ENCODE data around the gene RASSF8. TPM values are rescaled to one million over a fixed set of nuclear protein-coding genes. Genes with fewer than 3 reads are reported as not detected.

RASSF8 gene, protein sequence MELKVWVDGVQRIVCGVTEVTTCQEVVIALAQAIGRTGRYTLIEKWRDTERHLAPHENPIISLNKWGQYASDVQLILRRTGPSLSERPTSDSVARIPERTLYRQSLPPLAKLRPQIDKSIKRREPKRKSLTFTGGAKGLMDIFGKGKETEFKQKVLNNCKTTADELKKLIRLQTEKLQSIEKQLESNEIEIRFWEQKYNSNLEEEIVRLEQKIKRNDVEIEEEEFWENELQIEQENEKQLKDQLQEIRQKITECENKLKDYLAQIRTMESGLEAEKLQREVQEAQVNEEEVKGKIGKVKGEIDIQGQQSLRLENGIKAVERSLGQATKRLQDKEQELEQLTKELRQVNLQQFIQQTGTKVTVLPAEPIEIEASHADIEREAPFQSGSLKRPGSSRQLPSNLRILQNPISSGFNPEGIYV
- total RNA-seq (10 to 100 TPM; 62.1 to 94.6 (median 79.5) TPM), polyA plus RNA-seq (13.0 TPM)
- long read RNA-seq, donor 1, full-length matches to known transcripts: 4 of 67 reads
- long read RNA-seq, donor 1, partial matches to known transcripts: 21 of 67 reads
- long read RNA-seq, donor 1, other reads (novel, unspliced or antisense): 42 of 67 reads
- long read RNA-seq, donor 2, full-length matches to known transcripts: 3 of 19 reads
- long read RNA-seq, donor 2, partial matches to known transcripts: 3 of 19 reads
- long read RNA-seq, donor 2, other reads (novel, unspliced or antisense): 13 of 19 reads
- long read RNA-seq, donor 3, full-length matches to known transcripts: 1 of 20 reads
- long read RNA-seq, donor 3, partial matches to known transcripts: 15 of 20 reads
- long read RNA-seq, donor 3, other reads (novel, unspliced or antisense): 4 of 20 reads
- long read RNA-seq, donor 4, full-length matches to known transcripts: 3 of 34 reads
- long read RNA-seq, donor 4, partial matches to known transcripts: 7 of 34 reads
- long read RNA-seq, donor 4, other reads (novel, unspliced or antisense): 24 of 34 reads

DNA sequence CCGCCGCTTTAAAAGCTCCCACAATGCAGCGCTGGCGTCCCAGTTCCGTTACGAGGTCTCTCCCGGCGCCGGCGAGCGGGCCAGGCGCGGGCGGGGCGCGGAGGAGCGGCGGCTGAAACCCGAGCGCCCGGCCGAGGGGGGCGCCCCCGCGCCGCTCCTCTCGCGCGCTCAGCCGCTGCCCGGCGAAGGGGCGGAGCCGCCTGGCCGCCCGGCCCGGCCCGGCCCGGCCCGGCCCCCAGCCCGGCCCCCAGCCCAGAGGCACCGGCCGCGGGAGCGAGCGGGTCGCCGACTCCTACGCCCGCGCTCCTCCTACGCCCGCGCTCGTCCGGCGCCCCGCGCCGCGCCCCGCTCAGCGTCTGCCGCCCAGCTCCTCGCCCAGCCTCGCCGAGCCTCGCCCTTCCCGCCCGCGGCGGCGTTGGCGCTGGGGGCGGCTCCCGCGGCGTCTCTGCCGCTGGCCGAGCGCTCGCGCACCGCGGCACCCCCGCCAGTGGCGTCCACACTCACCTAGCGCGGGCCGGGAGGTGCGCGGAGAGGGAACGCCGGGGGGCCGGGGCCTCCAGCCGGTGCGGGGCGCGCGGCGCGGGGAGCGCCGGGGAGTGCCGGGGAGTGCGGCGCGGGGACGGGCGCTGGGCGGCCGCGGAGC, at the start of gene RASSF8:
Gene RASSF8, plus strand, starts transcription at position 255 of the 643 bp plus-strand sequence. CDS start 96,662 bp downstream, outside the sequence.
- Histone ChIP-seq H3K27me3 (ENCODE audit: control insufficient read depth, insufficient read depth) (no peaks in the 10 kb centered on the region), H3K4me1 (ENCODE audit: control insufficient read depth, insufficient read depth, low read length) (peaks cover 4% of the 10 kb centered on the region), H3K9me3 (ENCODE audit: control insufficient read depth, low read length) (no peaks in the 10 kb centered on the region), H3K27ac (ENCODE audit: low read length) (peak within 1 kb of the TSS; percentile 96), H3K4me3 (ENCODE audit: low read length) (peak within 1 kb of the TSS; percentile 93)
- DNase-seq (peak; percentile 82 to 94 (median 93)), ATAC-seq (peak; percentile 87 to 94)
- intact Hi-C loops (cut with DNase I): loop anchor here in 2 of 4 donors (5.0 to 10.0 kb wide), 2 partner anchors 64 to 374 kb away; no protein-coding TSS in a partner anchor
- under 1% methylated on average over 104 of the region's 113 CpGs for WGBS

GRCh38 chr12:25914551-25914950, 43.9 kb upstream of the RASSF8 start:
- H3K4me1 ChIP-seq (ENCODE audit: control insufficient read depth, insufficient read depth, low read length): no peaks in the 10 kb centered on the region
- ATAC-seq: no peak
- H3K9me3 ChIP-seq (ENCODE audit: control insufficient read depth, low read length): no peaks in the 10 kb centered on the region
- no peak overlapping the region for H3K27ac ChIP-seq (ENCODE audit: low read length)
- H3K27me3 ChIP-seq (ENCODE audit: control insufficient read depth, insufficient read depth): no peaks in the 10 kb centered on the region
- 91% methylated on average over 2 of the region's 2 CpGs for WGBS
- no peak overlapping the region for H3K4me3 ChIP-seq (ENCODE audit: low read length)
- DNase-seq: no peak
- intact Hi-C loops (cut with DNase I): no loop called here

DNA sequence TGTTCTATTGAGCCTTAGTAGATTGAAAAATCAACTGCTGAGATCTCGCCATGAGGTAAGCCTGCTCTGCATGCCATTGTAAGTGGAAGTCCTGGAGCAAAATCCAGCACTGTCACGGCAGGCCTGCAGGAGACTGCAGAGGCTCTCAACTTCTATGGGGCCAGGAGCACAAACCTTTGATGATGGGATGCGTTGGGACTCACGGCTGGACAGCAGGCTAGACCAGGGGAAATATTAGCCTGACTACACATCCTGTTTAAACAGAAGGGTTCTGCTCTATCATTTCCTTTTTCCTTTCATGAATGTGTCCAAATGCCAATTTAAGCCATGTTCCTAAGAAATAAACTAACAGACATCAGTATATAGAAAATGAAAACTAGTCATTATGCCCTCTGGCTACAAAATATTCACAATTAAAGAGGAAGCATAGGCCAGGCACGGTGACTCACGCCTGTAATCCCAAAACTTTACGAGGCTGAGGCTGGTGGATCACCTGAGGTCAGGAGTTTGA, 33.9 kb upstream of the RASSF8 start:
- Histone ChIP-seq H3K27me3 (ENCODE audit: control insufficient read depth, insufficient read depth) (no peaks in the 10 kb centered on the region), H3K27ac (ENCODE audit: low read length) (no peak overlapping the region), H3K4me1 (ENCODE audit: control insufficient read depth, insufficient read depth, low read length) (no peaks in the 10 kb centered on the region), H3K4me3 (ENCODE audit: low read length) (no peak overlapping the region), H3K9me3 (ENCODE audit: control insufficient read depth, low read length) (no peaks in the 10 kb centered on the region)
- no peak for DNase-seq
- ATAC-seq: peak in 1 of 2 donors; percentile 28
- intact Hi-C loops (cut with DNase I): no loop called here
- WGBS: 68% methylated on average over 7 of the region's 7 CpGs

- DNase-seq (no peak), ATAC-seq (no peak)
- WGBS: 97% methylated on average over 7 of the region's 7 CpGs
- H3K4me1 ChIP-seq (ENCODE audit: control insufficient read depth, insufficient read depth, low read length): no peaks in the 10 kb centered on the region
- intact Hi-C loops (cut with DNase I): no loop called here
- no peak overlapping the region for H3K27ac ChIP-seq (ENCODE audit: low read length)
- H3K27me3 ChIP-seq (ENCODE audit: control insufficient read depth, insufficient read depth): no peaks in the 10 kb centered on the region
- no peaks in the 10 kb centered on the region for H3K9me3 ChIP-seq (ENCODE audit: control insufficient read depth, low read length)
- no peak overlapping the region for H3K4me3 ChIP-seq (ENCODE audit: low read length)
These were observed 33.4 kb upstream of the RASSF8 start for GRCh38 chr12:25925064-25925463.

GRCh38 chr12:25926536-25926935, 31.9 kb upstream of the RASSF8 start:
- Histone ChIP-seq H3K27ac (ENCODE audit: low read length) (no peak overlapping the region), H3K4me1 (ENCODE audit: control insufficient read depth, insufficient read depth, low read length) (no peaks in the 10 kb centered on the region), H3K4me3 (ENCODE audit: low read length) (no peak overlapping the region), H3K27me3 (ENCODE audit: control insufficient read depth, insufficient read depth) (no peaks in the 10 kb centered on the region), H3K9me3 (ENCODE audit: control insufficient read depth, low read length) (no peaks in the 10 kb centered on the region)
- 68% methylated on average over 5 of the region's 5 CpGs for WGBS
- intact Hi-C loops (cut with DNase I): no loop called here
- no peak for DNase-seq
- no peak for ATAC-seq

DNA sequence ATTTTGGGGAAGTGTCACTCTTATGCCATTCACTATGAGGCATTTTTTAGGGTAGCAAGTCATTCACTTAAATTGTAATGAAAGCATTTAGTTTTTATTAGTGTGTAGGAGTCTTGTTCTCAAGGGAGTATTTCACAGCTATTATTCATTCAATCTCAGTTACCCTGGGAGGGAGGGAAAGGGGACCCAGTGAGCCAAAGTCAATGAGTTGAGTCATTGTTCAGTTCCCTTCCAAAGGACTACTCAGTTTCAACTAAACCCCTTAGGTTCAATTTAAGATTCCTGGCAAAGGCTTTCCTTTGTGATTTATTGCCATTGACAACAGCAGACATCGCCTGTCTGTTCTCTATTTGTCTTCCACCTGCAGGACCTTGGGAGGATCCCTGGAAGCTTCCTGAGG, 29.3 kb upstream of the RASSF8 start:
- H3K4me1 ChIP-seq (ENCODE audit: control insufficient read depth, insufficient read depth, low read length): no peaks in the 10 kb centered on the region
- 72% methylated on average over 1 of the region's 1 CpG for WGBS
- H3K9me3 ChIP-seq (ENCODE audit: control insufficient read depth, low read length): no peaks in the 10 kb centered on the region
- H3K27me3 ChIP-seq (ENCODE audit: control insufficient read depth, insufficient read depth): no peaks in the 10 kb centered on the region
- DNase-seq: no peak
- ATAC-seq: peak in 1 of 2 donors; percentile 42
- H3K27ac ChIP-seq (ENCODE audit: low read length): no peak overlapping the region
- intact Hi-C loops (cut with DNase I): no loop called here
- no peak overlapping the region for H3K4me3 ChIP-seq (ENCODE audit: low read length)

- Histone ChIP-seq H3K9me3 (ENCODE audit: control insufficient read depth, low read length) (no peaks in the 10 kb centered on the region), H3K4me3 (ENCODE audit: low read length) (no peak overlapping the region), H3K4me1 (ENCODE audit: control insufficient read depth, insufficient read depth, low read length) (no peaks in the 10 kb centered on the region), H3K27ac (ENCODE audit: low read length) (no peak overlapping the region), H3K27me3 (ENCODE audit: control insufficient read depth, insufficient read depth) (no peaks in the 10 kb centered on the region)
- ATAC-seq (no peak), DNase-seq (no peak)
- intact Hi-C loops (cut with DNase I): no loop called here
- WGBS: 99% methylated on average over 4 of the region's 4 CpGs
These were observed 25.5 kb upstream of the RASSF8 start for GRCh38 chr12:25932971-25933370.

DNA sequence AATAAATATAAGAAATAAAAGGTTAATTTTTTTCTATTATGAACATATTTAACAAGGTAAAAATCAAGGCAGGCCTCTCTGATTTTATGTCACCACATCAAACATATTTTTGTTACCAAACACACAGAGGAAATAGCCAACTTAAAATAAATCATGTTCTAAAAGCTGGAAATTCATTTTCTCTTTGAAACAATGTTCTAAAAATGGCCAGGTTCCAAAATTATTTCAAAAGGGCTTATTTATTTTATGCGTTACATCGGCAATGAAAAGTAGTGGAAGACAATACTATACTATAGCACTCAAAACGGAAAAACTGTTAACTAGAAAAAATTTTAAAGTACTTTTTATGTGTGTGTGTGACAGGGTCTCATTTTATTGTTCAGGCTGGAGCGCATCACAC, 24.0 kb upstream of the RASSF8 start:
- intact Hi-C loops (cut with DNase I): no loop called here

GRCh38 chr12:25935355-25936144, 22.9 kb upstream of the RASSF8 start:
- no peaks in the 10 kb centered on the region for H3K9me3 ChIP-seq (ENCODE audit: control insufficient read depth, low read length)
- DNase-seq: no peak
- no peaks in the 10 kb centered on the region for H3K4me1 ChIP-seq (ENCODE audit: control insufficient read depth, insufficient read depth, low read length)
- intact Hi-C loops (cut with DNase I): no loop called here
- H3K27ac ChIP-seq (ENCODE audit: low read length): no peak overlapping the region
- no peak for ATAC-seq
- WGBS: 73% methylated on average over 9 of the region's 9 CpGs
- H3K27me3 ChIP-seq (ENCODE audit: control insufficient read depth, insufficient read depth): no peaks in the 10 kb centered on the region
- H3K4me3 ChIP-seq (ENCODE audit: low read length): no peak overlapping the region

More for the DNA sequence above, 24.0 kb upstream of the RASSF8 start:
- Histone ChIP-seq H3K9me3 (ENCODE audit: control insufficient read depth, low read length) (no peaks in the 10 kb centered on the region), H3K27ac (ENCODE audit: low read length) (no peak overlapping the region), H3K27me3 (ENCODE audit: control insufficient read depth, insufficient read depth) (no peaks in the 10 kb centered on the region), H3K4me1 (ENCODE audit: control insufficient read depth, insufficient read depth, low read length) (no peaks in the 10 kb centered on the region), H3K4me3 (ENCODE audit: low read length) (no peak overlapping the region)
- ATAC-seq: no peak
- DNase-seq: no peak
- 67% methylated on average over 4 of the region's 4 CpGs for WGBS

DNA sequence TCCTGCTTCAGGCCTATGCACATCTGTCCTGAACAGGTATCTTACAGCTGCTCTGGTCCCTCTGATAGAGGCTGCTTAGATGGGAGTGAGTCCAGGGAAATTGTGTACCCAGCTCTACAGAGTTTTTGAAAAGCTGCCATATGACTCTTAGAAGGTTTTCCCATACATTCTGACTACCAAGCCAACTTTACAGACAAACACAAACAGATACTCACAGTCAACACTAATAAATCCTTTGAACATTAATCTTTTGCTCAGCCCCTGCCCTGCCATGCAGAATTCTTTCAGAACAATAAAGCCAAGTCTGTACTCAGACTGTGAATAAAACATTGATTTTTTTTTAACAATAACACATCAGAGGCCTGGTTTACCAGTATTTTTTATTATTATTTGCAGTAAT, 21.4 kb upstream of the RASSF8 start:
- ATAC-seq: no peak
- H3K9me3 ChIP-seq (ENCODE audit: control insufficient read depth, low read length): no peaks in the 10 kb centered on the region
- intact Hi-C loops (cut with DNase I): no loop called here
- no peak overlapping the region for H3K27ac ChIP-seq (ENCODE audit: low read length)
- H3K27me3 ChIP-seq (ENCODE audit: control insufficient read depth, insufficient read depth): no peaks in the 10 kb centered on the region
- DNase-seq: no peak
- no peaks in the 10 kb centered on the region for H3K4me1 ChIP-seq (ENCODE audit: control insufficient read depth, insufficient read depth, low read length)
- H3K4me3 ChIP-seq (ENCODE audit: low read length): no peak overlapping the region

Data from right cardiac atrium (tissue), 5 donors.